Measurements from ENCODE around the gene TMEM106C.

The TMEM106C gene

DNA sequence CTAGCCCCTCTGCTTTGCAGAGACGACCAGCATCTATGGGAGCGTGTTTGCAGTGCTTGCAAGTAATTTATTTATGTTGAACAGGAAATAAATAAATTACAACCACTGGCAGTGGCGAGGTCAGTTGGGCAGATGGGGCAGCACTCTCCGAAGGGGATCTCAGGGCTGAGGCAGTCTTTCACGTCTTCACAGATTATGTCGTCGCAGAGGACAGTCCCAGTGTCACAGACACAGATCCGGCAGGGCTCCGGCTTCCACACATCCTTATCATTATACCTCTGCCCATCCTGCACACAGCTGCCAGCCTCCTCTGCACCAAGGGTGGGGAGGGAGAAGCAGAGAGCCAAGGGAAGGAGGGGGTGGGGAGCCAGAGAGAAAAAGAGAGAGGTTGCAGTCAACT, 36.4 kb downstream of the TMEM106C start:
- no peak for FAIRE-seq

DNA sequence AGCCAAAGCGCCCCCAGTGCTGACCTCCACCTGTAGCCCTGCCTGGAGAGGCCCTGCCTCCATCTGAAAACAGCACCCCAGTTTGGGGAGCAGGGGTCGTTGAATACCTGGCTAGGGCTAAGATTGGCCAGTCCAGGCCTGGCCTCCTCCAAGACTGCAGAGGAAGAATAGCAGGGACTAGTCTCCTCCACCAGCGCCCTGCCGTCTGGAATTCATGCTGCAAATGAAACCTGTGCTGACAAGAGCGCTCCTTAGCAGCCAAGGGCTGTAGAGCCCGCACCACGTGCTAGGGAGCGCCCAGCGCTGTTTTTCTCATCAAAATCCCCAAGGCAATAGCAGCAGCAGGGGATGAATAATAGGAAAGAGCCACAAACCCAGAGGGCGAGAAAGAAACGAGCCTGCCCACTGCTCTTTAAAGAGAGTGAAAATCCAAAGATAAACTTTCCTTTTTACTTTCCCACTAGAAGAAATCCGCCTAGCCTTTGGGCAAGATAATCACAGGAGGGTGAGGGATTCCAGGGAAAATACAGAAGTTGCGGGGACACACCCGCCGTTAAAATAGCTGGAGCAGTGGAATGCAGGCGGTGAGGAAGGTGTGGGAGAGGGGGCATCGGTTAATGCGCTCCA, 37.6 kb downstream of the TMEM106C start:
- no peak for FAIRE-seq

DNA sequence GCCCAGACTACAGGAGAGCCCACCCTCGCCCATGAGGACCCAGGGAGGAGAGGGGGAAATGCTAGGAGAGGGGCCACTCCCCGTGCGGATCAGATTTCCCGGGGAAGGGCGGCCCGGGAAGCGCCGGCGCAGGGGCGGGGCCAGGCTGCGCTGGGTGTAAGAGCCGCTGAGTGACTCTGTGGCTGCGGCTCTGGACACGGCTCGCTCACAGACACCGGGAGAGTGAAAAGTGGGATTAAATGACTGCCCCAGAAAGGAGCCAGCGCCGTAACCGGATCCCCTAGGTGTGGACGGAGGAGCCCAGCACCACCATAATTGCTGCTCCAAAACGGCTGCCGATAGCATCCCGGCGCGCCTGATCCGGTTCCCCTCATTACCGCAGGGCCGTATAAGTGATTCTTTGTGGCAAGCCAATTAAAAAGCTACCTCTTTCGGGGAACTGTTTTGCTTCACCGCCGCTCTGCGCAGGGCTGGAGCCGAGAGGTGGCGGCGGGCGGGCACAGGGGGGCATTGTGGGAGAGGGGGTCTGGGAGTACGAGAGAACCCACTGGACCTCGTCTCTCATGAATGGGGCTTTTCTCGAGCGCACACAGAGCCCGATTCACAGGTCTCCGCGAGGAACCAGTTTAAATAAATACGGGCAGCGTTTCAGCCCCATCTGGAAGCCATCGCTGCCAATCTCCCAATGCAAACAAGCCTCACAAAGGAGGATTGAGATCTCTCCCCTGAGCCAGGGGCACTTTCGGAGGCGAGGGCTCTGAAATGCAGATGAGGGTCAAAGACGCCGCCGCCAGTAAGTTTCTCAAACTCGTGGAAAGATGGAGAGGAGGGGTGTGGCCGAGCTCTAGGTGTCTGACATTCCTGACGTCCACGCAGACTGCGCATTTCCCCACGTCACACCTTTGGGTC, 38.4 kb downstream of the TMEM106C start:
- FAIRE-seq: no peak

DNA sequence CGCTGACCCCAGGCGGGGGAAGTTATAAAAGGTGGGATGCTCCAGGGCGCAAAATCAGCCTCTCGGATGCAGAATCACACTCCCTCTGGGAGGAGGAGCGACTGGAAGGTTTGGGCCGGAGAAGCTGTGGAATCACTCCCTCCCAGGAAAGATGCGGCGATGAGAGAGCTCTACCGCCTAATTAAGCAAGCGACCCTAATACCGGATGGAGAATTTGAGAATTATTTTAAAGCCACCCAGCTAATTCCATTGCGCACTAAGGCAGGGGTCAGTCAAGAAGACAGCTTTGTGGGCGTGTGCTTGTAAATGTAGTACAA, 39.0 kb downstream of the TMEM106C start:
- FAIRE-seq: no peak

DNA sequence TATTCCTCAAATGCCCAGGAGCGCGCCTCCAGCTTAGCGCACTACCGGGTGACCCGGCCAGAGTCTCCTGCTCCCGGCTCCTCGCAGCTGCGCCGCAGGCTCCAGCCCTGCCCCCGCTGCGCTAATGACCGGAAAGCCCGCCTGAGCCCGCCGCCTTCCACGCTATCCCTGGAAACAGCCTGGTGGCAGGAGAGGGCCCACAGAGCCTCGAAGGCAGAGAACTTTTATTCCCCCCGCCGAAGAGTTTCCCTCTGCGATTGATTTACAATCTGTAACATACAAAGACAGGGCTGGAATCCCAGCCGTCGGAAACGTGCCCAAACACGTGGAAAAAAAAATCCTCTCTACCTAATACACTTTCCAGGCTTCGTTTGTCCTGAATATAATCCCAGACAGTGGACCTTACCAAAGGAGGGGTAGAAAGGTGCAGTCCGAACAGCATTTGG, 39.4 kb downstream of the TMEM106C start:
- FAIRE-seq: no peak

DNA sequence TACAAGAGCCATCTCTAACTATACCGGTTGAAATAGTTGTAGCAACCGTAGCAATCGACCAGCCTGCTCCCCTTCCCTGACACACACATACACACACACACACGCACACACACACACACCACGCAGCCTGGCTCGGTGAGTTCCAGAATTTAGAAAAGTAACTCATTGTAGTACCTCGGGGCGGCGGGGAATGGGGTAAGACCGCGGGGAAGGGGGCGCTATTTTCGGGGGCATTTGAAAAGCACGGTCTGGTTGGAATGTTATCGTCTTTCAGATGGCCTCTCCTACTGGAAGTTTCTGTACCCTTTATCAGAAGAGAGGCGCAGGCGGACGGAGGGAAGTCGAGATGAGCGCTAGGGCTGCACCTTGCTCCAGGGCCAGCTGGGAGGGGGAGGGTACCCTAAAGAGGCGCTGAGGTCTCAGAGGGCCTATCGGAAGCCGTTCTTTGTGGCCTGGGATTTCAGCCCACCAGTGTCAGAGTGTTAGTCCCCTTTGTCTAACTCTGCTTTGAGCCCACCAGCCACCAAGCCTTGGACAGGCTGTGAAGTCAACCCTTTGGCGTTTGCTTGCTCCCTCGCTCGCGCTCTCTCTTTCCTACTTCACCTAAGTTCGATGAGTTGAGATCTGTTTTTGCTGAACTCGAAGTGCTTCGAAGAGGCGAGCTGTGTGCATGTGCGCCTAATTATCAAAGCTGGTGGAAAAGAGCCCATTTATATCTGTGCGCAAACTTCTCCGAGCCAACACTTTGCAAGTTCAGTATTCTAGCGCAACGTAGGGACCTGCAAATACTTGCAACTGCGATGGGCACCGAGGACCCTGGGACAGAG, 40.0 kb downstream of the TMEM106C start:
- FAIRE-seq: no peak

DNA sequence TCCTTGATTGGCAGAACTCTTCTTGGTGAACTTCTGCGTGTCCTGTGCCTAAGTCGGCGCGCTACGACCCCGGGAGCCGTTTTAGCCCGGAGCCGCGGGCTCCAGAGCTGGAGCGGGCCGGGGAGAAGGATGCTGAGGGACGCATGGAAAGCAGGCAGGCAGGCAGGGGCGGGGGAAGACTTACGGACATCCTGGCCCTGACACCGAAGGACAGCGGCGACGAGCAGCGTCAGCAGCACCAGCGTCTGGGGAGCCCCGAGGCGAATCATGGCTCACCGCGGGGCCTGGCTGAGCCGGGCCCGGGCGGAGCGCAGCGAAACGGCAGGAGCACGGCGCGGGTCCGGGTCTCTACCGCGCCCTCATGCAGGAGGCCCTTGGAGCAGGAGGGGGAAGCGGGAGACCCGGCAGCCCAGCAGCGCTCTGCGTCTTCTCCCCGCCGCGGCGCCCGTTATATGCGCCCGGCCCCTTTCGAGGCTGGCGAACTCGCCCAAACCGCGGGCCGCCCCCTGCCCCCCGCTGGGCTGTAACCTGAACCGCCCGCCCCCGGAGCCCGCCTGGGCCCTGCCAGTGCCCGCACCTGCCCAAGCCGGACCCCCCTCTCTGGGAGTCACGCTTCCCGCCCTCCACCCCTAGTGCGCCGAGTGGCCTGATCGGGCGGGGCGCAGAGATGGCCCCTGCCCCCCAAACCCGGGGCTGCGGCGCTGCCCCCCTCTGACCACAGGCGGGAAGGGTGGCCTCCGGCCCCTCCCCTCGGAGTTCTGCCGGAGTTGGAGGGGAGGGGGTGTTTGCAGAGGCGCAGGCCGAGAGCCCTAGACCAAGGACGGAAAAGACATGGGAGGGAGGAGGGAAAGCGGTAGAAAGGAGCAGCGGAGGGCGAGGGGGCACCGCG, 40.9 kb downstream of the TMEM106C start, which contains the start of gene COL2A1:
COL2A1 (minus strand) TSS at position 424 of the 889 bp plus-strand sequence; CDS start at position 269, 155 bp downstream.
- no peak for FAIRE-seq

DNA sequence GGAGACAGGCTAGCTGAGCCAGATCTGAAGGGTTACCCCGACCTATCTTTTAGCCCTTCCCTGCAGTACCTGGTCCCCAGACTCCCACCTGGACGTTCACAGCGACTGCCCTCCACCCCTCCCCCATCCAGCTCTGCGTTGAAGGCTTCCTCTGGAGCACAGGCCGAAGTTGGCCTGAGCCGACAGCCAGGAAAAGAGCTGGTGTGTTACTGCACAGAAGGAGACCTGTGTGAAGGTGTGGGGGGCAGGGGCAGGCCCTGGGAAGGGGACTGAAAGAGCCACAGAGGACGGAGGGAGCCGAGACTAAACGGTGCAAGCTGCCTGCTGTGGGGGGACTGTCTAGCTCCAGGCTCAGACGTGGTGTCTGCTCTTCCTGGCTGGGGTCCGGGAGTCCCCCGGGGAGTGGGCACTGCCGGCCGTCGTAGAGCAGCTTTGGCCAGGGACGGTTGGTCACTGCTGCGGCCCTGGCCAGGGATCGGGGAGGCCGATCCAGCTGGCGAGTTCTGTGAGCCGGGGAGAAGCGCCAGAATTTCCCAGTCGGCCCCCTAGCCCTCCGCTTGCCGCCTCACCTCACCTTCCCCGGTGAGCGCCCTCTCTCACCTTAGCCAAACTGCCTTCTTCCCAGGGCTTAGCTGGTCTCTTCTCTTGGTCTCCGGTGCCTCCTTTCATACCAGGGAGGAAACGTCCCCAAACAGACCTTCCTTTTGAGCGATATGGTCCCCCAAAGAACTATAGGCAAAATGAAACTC, 41.8 kb downstream of the TMEM106C start:
- no peak for FAIRE-seq

DNA sequence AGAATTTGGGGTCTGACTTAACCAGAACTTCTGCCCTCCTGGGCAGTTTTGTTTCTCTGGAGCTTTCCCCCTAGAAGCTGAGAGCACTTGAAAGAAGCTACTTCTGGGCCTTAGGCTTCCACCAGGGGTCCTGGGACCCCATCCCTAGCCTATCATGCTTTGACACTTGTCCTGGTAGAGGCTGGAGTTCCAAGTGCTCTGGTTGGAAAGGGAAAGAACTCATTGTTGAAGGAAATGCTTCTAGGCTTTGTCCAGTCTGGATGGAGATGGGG, 42.3 kb downstream of the TMEM106C start:
- no peak for FAIRE-seq

DNA sequence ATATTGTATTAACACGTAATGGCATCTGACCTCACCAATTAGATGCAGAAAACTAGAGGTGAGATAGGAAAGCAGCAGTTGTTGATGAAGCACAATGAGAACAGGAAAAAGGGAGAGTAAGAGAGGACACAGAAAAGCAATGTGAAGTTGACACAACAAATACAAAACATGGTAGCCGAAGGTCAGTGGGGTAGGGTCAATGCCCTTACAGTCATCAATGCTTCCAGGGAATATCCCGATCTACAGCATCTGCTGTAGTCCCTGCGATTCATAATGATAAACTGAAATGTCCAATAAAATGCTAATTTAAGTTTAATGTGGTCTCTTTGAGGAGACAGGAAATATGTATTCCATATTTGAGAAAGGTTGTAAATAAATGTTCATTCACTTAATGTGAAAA, 43.8 kb downstream of the TMEM106C start:
- no peak for FAIRE-seq

DNA sequence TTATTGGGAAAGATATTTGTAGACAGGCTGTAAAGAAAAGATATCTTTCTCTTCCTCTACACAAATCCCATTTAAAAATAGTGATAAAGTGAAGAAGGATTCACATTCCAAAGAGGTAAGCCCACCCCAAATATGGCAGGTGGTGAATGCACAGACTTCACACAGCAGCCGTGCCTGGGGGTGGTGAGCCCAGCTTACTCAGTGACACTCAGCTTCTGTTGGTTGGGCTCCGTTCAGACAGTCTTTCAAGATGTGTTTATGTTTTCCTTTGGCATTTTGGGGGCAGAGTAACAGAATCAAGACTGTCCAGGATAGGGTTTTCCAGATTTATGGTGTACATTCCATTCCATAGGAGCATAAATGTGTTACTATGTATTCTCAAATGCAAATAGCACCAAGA, 45.0 kb downstream of the TMEM106C start:
- FAIRE-seq: no peak

DNA sequence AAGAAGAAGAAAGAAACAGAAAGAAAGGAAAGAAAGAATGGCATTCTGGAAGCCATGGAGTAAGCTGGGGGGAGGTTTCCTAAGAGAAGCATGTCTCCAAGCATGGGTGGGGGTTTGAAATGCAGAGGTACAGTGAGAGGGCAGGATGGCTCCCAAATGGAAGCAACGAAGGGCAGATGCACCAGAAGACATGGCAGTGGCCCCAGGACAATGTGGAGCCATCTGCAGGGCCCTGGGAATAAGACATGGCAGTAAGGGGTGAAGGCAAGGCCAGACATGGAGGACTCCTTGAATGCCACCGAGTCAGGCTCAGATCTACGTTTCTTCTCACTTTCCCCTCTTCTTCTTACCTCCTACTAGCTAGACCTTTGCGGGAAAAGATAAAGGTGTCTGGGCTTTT, 45.6 kb downstream of the TMEM106C start:
- FAIRE-seq: no peak

DNA sequence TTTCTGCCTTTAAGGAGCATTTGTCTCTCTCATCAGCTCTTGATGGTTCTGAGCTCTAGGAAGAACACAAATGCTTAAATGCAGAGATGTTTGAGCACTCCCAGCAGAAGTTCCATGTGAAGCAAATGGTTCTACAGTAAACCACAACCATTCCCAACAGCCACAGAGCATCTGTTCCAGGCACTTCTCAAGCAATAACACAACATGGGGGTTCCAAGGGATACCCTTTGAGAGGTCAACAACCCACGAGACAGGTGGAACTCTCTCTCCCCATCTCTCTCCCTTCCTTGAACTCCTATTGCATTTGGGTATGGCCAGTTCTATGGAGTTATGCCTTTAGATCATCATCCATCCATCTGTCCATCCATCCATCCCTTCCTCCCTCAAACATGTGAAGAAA, 46.1 kb downstream of the TMEM106C start:
- FAIRE-seq: no peak

DNA sequence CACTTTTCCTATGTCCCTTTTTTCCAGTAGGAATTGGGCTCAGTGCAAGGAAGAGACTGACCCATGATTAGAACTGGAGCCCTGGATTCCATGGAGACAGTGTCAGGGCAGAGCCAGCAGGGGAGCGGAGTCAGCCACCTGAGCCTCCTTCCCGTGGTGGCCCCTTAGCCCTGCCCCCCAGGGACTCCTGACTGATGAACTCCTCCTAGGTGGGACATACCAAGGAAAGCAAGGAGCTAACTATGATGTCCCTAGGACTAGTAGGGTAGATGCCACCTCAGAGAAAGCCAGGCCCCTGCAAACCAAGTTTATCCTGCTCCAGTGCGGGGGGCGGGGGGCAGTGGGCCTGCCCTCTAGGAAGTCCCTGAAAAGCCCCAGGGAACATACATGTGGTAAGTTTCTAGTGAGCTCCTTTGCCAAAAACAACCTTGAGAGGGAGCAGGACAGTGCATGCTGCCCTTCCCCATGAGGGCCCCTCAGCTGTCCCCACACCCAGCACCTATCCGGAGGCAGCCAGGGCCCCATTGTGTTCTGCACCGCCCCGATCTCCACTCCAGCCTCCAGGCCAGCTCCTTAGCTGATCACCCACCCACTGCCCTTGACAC, 47.1 kb downstream of the TMEM106C start:
- no peak for FAIRE-seq

DNA sequence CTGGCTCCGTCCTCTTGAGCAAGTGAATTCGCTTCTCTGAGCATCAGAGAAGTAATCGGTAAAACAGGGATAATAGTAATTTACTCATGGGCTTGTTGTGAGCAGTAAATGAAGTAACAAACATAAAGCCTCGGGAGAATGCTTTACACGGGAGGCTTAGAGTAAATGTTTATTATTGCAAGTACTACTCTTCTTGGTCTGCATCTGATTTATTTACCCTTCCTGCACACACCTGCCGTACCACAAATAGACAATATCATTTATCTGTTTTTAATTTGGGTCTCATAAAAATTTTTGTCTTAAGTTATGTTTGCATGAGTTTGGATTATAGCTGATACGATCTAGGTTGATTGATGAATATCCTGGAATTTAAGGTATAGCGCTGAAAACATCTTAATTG, 48.7 kb downstream of the TMEM106C start:
- no peak for FAIRE-seq

DNA sequence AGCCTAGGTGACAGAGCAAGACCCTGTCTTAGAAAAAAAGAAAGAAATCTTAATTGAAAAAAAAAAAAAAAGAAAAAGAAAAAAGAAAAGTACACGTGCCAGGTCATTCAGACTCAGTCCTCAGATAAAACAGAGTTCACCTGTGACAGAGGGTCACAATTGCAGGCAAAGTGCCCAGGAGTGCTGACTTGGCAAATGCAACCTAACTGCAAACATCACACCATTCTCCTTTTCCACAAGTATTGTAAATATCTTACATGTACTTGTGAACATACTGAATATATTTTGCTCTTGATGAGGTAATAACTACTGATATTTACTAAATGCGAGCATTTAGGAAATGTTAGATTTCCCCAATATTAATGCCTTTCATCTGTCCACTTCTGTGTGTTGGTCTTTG, 49.9 kb downstream of the TMEM106C start:
- FAIRE-seq: no peak

DNA sequence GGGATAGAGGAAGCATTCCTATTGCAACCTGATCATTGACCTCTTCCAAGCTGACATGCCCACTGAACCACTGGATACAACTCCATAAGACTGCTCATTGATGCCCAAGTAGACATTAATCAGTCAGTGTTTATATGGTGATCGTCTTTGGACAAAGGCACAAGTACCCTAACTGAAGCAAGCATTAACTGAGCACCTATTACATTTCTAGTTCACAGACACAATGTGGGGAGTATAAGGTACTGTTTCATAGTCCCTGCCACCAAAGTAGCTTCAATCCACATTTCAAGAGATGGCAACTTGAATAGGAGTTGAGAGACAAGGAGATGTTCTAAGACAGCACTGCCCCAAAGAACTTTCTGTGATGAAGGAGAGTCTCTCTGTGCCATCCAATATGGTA, 51.7 kb downstream of the TMEM106C start:
- no peak for FAIRE-seq

DNA sequence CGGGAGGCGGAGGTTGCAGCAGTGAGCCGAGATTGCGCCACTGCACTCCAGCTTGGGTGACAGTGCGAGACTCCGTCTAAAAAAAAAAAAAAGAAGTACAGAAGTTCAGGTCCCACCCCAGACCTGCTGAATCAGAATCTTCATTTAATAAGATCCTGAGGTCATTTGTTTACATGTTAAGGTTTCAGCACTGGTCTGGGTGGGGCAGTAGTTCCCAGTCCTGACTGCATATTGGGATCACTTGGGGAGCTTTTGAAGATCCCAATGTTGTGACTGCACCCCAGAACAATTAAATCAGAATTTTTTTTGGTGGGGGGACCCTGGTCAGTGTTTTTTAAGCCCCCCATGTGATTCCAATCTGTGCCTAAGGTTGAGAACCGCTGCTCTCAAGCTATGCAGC, 52.6 kb downstream of the TMEM106C start:
- no peak for FAIRE-seq

DNA sequence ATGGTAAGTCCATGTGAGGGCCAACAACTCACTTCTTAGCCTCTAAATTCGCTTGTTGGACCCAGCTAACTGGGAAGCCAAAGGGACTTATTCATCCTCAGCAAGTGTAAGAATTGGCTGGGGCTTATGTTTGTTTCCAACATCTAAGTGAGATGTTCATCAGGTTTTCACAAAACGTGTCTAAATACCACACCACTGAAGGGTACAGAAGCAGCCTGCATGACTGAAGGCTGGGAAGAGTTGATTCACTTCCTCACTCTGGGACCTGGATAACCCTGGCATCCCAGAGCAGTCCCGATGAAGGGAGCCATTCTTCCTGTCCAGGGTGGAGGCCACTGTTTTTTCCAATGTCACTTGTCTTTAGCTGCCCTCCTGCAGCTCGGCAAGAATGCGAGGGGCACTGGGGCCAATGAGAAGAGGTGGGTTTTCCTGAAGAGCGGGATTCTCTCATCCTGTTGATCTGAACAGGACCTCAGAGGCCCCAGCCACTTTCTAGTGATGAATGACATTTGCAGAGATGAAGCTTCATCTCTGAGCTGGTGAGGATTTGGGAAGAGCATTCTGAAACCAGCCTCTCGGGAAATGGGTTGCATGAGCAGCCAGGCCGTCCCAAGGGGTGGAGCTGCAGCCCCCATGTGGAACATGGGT, 53.1 kb downstream of the TMEM106C start:
- no peak for FAIRE-seq

DNA sequence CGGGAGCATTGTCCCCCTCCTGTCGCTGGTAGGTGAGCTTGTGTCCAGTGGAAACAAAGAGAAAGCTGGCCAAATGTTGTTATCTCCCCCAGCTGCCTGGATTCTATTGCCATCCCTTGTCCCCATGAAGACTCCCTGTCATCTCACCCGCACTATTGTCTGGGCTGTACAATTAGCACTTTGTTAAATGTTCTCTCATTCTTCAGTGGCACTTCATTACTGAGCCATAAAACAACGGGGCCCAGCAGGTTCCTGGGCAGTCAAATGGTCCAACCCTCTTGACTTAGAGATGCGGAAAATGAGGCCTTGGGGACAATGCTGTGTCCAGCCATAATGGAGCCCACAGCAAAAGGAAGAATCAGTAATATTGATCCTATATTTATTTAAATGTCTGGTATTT, 54.1 kb downstream of the TMEM106C start:
- FAIRE-seq: no peak
